Measurements from ENCODE around the gene APOBEC3H. TPM values are rescaled to one million over a fixed set of nuclear protein-coding genes. Genes with fewer than 3 reads are reported as not detected.

The APOBEC3H gene
- total and polyA plus RNA-seq, 9 of the 15 experiments (the other 6 are each of a cell fraction or from before 2014, with no cell fraction given): 0.10 to 0.21 TPM; not detected in 7

GRCh38 chr22:39108487-39108886 lies 11.4 kb downstream of the APOBEC3H start (continued):
- TF ChIP-seq TSHZ1 (CRISPR knock-in tag; IDR thresholded peaks at IDR 0.05) (peak; percentile 87), FOXK1 (CRISPR knock-in tag; IDR thresholded peaks at IDR 0.05; ENCODE audit: borderline replicate concordance) (no peak), ZNF639 (CRISPR knock-in tag; conservative IDR thresholded peaks at IDR 0.05 in 1 of 2, IDR thresholded peaks at IDR 0.05 in 1 of 2) (peak in 1 of 2 experiments; percentile 88; a peak in 2 of 4 replicates), DMBX1 (CRISPR knock-in tag; IDR thresholded peaks at IDR 0.05; ENCODE audit: borderline replicate concordance) (peak; percentile 95), ZNF253 (CRISPR knock-in tag; conservative IDR thresholded peaks at IDR 0.05) (no peak), POLR2G (IDR thresholded peaks at IDR 0.05; ENCODE audit: low read depth, low read length) (no peak), NFE2L1 (tag; IDR thresholded peaks at IDR 0.05; ENCODE audit: borderline replicate concordance, low read depth) (peak; percentile 25; the same call in 1 of the 2 replicates), TAF15 (IDR thresholded peaks at IDR 0.05; ENCODE audit: low read depth, low read length) (no peak), ZNF239 (CRISPR knock-in tag; IDR thresholded peaks at IDR 0.05) (peak; percentile 84), STAT5B (CRISPR knock-in tag; IDR thresholded peaks at IDR 0.05) (0 out of 2 replicates have a peak, but pooled peaks have one; percentile 38), CBX2 (IDR thresholded peaks at IDR 0.05; ENCODE audit: insufficient read depth, low read length, poor library complexity, severe bottlenecking) (no peak), PTRF (tag; IDR thresholded peaks at IDR 0.05) (peak; percentile 90), NR4A1 (CRISPR knock-in tag; IDR thresholded peaks at IDR 0.05) (no peak), NR4A1 (tag; IDR thresholded peaks at IDR 0.05) (peak; percentile 96), ZNF592 (IDR thresholded peaks at IDR 0.05) (peak; percentile 98), GTF2A2 (tag; IDR thresholded peaks at IDR 0.05) (peak; percentile 84), DPF2 (IDR thresholded peaks at IDR 0.05) (no peak), RFX7 (CRISPR knock-in tag; IDR thresholded peaks at IDR 0.05) (peak; percentile 70; the same call in 1 of the 2 replicates), SAFB (IDR thresholded peaks at IDR 0.05; ENCODE audit: borderline replicate concordance, low read depth, low read length) (no peak), ZNF668 (CRISPR knock-in tag; IDR thresholded peaks at IDR 0.05) (peak; percentile 81; the same call in 1 of the 2 replicates)

Measured in K562 (cell line).